ENCODE data around the gene PYDC1. TPM values are rescaled to one million over a fixed set of nuclear protein-coding genes. Genes with fewer than 3 reads are reported as not detected.
"Not testable (repeated sequence)": the region's sequence is repeated elsewhere in the genome, so short reads cannot be mapped to it uniquely, and the experiment has no call there.

Gene PYDC1
- total and polyA plus RNA-seq, 2 of the 13 experiments (the other 11 are each of a cell fraction or from before 2014, with no cell fraction given): not detected

GRCh38 chr16:31200111-31200510 lies 16.8 kb downstream of the PYDC1 start:
- H3K9me3 ChIP-seq (ENCODE audit: low read length); FAIRE-seq; H4K20me1 ChIP-seq (ENCODE audit: insufficient read depth, low read length); BruUV-seq (replicated peaks); H3K36me3 ChIP-seq (replicated peaks in 1 of 2; ENCODE audit: control insufficient read depth in 1 of 2, insufficient read depth in 2 of 2, low read length in 2 of 2); H3K9ac ChIP-seq (ENCODE audit: insufficient read depth, low read depth, low read length); CTCF ChIA-PET (ENCODE audit: low intra/inter-chr PET ratio, low total read pairs); H3K79me2 ChIP-seq (ENCODE audit: insufficient read depth, low read length); H2AFZ ChIP-seq (ENCODE audit: low read length); DNase-seq (ENCODE audit: low spot score); ATAC-seq; H3K4me3 ChIP-seq (replicated peaks in 1 of 3; ENCODE audit: insufficient read depth in 1 of 3, low read depth in 2 of 3, low read length in 3 of 3); H3K4me2 ChIP-seq (ENCODE audit: low read depth, low read length); H3K27ac ChIP-seq (ENCODE audit: extremely low read length, insufficient read depth, low read length): not testable (repeated sequence)
- POLR2A ChIA-PET: interaction anchor here (1.0 to 2.9 kb wide), 4 partner anchors 16 to 253 kb away, joined by 3 to 34 read pairs (median 4); partner anchors contain the start of gene FUS
- Histone ChIP-seq H3K4me1 (ENCODE audit: insufficient read depth, low read length) (peaks cover 42% of the 10 kb centered on the region), H3K27me3 (ENCODE audit: control insufficient read depth in 1 of 2, insufficient read depth in 2 of 2, low read length in 2 of 2) (peaks cover 0 to 25% of the 10 kb centered on the region in 2 experiments; a peak in 4 of 5 replicates)
- 0 out of 2 replicates have a peak, but pooled peaks have one; percentile 23 for TF ChIP-seq AKAP8 (CRISPR knock-in tag; IDR thresholded peaks at IDR 0.05)
- intact Hi-C loops (cut with micrococcal nuclease; ENCODE audit: unreplicated experiment) (loop anchor here (5.0 kb wide), 1 partner anchor 242 kb away; the partner anchor contains the start of gene ZNF843), in situ Hi-C loops (cut with HindIII; ENCODE audit: extremely low pct_ligation_motif_present, low pct_unique_long_range_greater_than_20kb) (loop anchor here (25.0 kb wide), 2 partner anchors 237 to 662 kb away; partner anchors contain the start of genes COX6A2, ZNF267 and ZNF843)
- WGBS (ENCODE audit: low lambda C conversion rate): 95% methylated on average over 8 of the region's 8 CpGs

DNA sequence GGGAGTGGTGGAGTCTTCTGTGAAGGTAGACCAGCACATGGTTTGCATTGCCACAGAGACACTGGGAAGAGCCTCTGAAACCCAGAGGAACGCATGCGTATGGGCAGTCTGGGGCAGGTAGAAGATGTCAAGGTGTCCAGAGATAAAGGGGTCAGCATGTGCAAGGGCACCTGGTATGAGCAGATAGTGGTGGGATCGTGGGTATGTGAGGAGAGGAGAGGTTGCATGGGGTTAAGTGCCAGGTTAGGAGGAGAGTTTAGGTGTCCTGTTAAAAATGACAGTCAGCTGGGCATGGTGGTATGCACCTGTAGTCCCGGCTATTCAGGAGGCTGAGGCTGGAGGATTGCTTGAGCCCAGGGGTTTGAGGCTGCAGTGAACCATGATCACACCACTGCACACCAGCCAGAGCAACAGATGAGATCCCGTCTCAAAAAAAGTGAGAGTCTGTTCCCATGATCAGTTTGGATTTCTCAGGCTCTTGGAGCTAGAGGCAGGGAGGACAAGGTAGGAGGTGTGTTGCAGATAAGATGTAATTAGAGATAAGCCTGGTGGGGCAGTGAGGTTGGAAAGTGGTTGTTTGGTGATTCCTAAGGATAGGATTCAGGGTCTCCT lies 17.4 kb downstream of the PYDC1 start:
- Histone ChIP-seq H4K20me1 (ENCODE audit: insufficient read depth, low read length) (peaks cover 7% of the 10 kb centered on the region), H3K36me3 (replicated peaks in 1 of 2; ENCODE audit: control insufficient read depth in 1 of 2, insufficient read depth in 2 of 2, low read length in 2 of 2) (peaks cover 6 to 14% of the 10 kb centered on the region in 2 experiments), H2AFZ (ENCODE audit: low read length) (no peak overlapping the region), H3K27ac (ENCODE audit: extremely low read length, insufficient read depth, low read length) (no peak overlapping the region), H3K79me2 (ENCODE audit: insufficient read depth, low read length) (no peaks in the 10 kb centered on the region), H3K9me3 (ENCODE audit: low read length) (no peaks in the 10 kb centered on the region), H3K9ac (ENCODE audit: insufficient read depth, low read depth, low read length) (no peak overlapping the region), H3K4me3 (replicated peaks in 1 of 3; ENCODE audit: insufficient read depth in 1 of 3, low read depth in 2 of 3, low read length in 3 of 3) (no peak overlapping the region), H3K4me2 (ENCODE audit: low read depth, low read length) (no peak overlapping the region), H3K4me1 (ENCODE audit: insufficient read depth, low read length) (peaks cover 42% of the 10 kb centered on the region), H3K27me3 (ENCODE audit: control insufficient read depth in 1 of 2, insufficient read depth in 2 of 2, low read length in 2 of 2) (peaks cover 0 to 19% of the 10 kb centered on the region in 2 experiments; a peak in 4 of 5 replicates)
- no TSS peak for BruUV-seq (replicated peaks)
- DNase-seq (ENCODE audit: low spot score): no peak
- peak; percentile 0 for ATAC-seq
- ChIA-PET CTCF (ENCODE audit: low intra/inter-chr PET ratio, low total read pairs) (no interaction called here), POLR2A (interaction anchor here (0.7 to 4.0 kb wide), 3 partner anchors 9 to 177 kb away, joined by 3 to 34 read pairs (median 3); partner anchors contain the start of gene FUS)
- in situ Hi-C loops (cut with HindIII; ENCODE audit: extremely low pct_ligation_motif_present, low pct_unique_long_range_greater_than_20kb): loop anchor here (25.0 kb wide), 2 partner anchors 238 to 663 kb away; partner anchors contain the start of genes COX6A2, ZNF267 and ZNF843
- FAIRE-seq: no peak
- intact Hi-C loops (cut with micrococcal nuclease; ENCODE audit: unreplicated experiment): loop anchor here (5.0 kb wide), 1 partner anchor 243 kb away; the partner anchor contains the start of gene ZNF843
- WGBS (ENCODE audit: low lambda C conversion rate): 95% methylated on average over 5 of the region's 5 CpGs
- TF ChIP-seq, protein P1, sequence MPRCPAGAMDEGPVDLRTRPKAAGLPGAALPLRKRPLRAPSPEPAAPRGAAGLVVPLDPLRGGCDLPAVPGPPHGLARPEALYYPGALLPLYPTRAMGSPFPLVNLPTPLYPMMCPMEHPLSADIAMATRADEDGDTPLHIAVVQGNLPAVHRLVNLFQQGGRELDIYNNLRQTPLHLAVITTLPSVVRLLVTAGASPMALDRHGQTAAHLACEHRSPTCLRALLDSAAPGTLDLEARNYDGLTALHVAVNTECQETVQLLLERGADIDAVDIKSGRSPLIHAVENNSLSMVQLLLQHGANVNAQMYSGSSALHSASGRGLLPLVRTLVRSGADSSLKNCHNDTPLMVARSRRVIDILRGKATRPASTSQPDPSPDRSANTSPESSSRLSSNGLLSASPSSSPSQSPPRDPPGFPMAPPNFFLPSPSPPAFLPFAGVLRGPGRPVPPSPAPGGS (CRISPR knock-in tag; IDR thresholded peaks at IDR 0.05): no peak
- TF ChIP-seq PHF5A (CRISPR knock-in tag; IDR thresholded peaks at IDR 0.05; ENCODE audit: low read depth, unreplicated experiment): no peak
- TF ChIP-seq RFXAP (CRISPR knock-in tag; IDR thresholded peaks at IDR 0.05; ENCODE audit: borderline replicate concordance): no peak
- no peak for TF ChIP-seq FOXK1 (CRISPR knock-in tag; IDR thresholded peaks at IDR 0.05; ENCODE audit: borderline replicate concordance, low read depth)
- no peak for TF ChIP-seq EEA1 (CRISPR knock-in tag; IDR thresholded peaks at IDR 0.05; ENCODE audit: borderline replicate concordance)
- TF ChIP-seq RAD21 (CRISPR knock-in tag; IDR thresholded peaks at IDR 0.05): peak; percentile 7; the same call in 1 of the 2 replicates
- TF ChIP-seq POLR2AphosphoS2 (IDR thresholded peaks at IDR 0.05; ENCODE audit: low read depth, low read length): peak; percentile 93
- TF ChIP-seq MTA3 (CRISPR knock-in tag; IDR thresholded peaks at IDR 0.05): no peak
- TF ChIP-seq MNT (IDR thresholded peaks at IDR 0.05): no peak
- no peak for TF ChIP-seq ZSCAN22 (CRISPR knock-in tag; IDR thresholded peaks at IDR 0.05)
- TF ChIP-seq SALL2 (CRISPR knock-in tag; IDR thresholded peaks at IDR 0.05): no peak
- no peak for TF ChIP-seq KLF11 (CRISPR knock-in tag; IDR thresholded peaks at IDR 0.05)
- no peak for TF ChIP-seq GFI1 (CRISPR knock-in tag; IDR thresholded peaks at IDR 0.05; ENCODE audit: borderline replicate concordance)

All from HepG2 (cell line).